Tibial artery (tissue), 4 donors: Measurements from ENCODE around the gene KHNYN.
"Not testable (repeated sequence)": the region's sequence is repeated elsewhere in the genome, so short reads cannot be mapped to it uniquely, and the experiment has no call there.

Experiments
- DNase-seq, 2 donors: peaks; one replicate each; pipeline ENCODE4 v3.0.0-alpha.2; 2019
- H3K27ac ChIP-seq, 2 donors: fragments of 200-600 bp; sonication (generic) in 1 of 2; 1 replicate in 1 of 2; 2 replicates in 1 of 2; pipeline ENCODE4 v1.5.1; 2018 to 2019; ENCODE audit warnings: mild to moderate bottlenecking in 1 of 2
- H3K27me3 ChIP-seq, 2 donors: fragments of 200-600 bp; sonication (generic) in 1 of 2; one replicate each; pipeline versions ENCODE4 v1.5.1 to v1.6.0; 2016 to 2019
- H3K36me3 ChIP-seq, 3 donors: fragments of 200-600 bp; sonication (generic) in 2 of 3; one replicate each; pipeline ENCODE4 v1.5.1; 2016 to 2019; ENCODE audit warnings: mild to moderate bottlenecking in 2 of 3
- H3K4me1 ChIP-seq, 4 donors: fragments of 200-600 bp; sonication (generic) in 2 of 4; 1 replicate in 3 of 4; 2 replicates in 1 of 4; pipeline ENCODE4 v1.5.1; 2016 to 2019
- H3K4me3 ChIP-seq, 2 donors: fragments of 200-600 bp; sonication (generic) in 1 of 2; 1 replicate in 1 of 2; 2 replicates in 1 of 2; pipeline ENCODE4 v1.5.1; 2018 to 2019; ENCODE audit warnings: mild to moderate bottlenecking in 2 of 2
- H3K9me3 ChIP-seq, 3 donors: fragments of 200-600 bp; sonication (generic) in 1 of 3; one replicate each; pipeline ENCODE4 v1.5.1; 2016 to 2019
- intact Hi-C: fragments of 100-400 bp; cut with DNase I; formaldehyde crosslinking; loops from one replicate; pipeline ENCODE4 v1.15.0; 2023; ENCODE audit warnings: low total_unique reads
- TF ChIP-seq, protein P1 (sequence below), 2 experiments: fragments of 200-600 bp in 1 of 2; fragments of 450-650 bp in 1 of 2; IDR thresholded peaks; one replicate each; pipeline ENCODE4 v1.5.1; 2017 to 2019; ENCODE audit warnings: antibody characterized with exemption in 2 of 2, mild to moderate bottlenecking in 1 of 2, moderate library complexity in 1 of 2

KHNYN gene

DNA sequence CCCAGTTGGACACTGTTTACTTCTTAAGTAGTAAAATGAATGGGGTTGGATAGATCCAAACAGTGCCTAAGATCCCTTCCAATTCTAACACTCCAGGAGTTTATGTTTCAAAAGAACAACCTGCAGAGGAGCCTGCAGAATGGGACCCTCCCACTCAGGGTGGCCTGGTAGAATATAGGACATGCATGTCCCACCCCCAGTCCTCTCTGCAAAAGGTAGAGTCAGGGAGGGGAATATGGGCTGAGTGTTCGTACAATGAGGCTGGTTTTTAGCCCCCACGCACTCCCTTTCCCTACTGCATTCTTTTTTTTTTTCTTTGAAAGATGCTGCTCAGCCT lies 42.8 kb upstream of the KHNYN start:
- H3K4me3 ChIP-seq = no peak overlapping the region
- intact Hi-C loops = no loop called here
- H3K9me3 ChIP-seq = no peaks in the 10 kb centered on the region
- H3K36me3 ChIP-seq = no peaks in the 10 kb centered on the region
- no peak for DNase-seq
- TF ChIP-seq, protein P1, sequence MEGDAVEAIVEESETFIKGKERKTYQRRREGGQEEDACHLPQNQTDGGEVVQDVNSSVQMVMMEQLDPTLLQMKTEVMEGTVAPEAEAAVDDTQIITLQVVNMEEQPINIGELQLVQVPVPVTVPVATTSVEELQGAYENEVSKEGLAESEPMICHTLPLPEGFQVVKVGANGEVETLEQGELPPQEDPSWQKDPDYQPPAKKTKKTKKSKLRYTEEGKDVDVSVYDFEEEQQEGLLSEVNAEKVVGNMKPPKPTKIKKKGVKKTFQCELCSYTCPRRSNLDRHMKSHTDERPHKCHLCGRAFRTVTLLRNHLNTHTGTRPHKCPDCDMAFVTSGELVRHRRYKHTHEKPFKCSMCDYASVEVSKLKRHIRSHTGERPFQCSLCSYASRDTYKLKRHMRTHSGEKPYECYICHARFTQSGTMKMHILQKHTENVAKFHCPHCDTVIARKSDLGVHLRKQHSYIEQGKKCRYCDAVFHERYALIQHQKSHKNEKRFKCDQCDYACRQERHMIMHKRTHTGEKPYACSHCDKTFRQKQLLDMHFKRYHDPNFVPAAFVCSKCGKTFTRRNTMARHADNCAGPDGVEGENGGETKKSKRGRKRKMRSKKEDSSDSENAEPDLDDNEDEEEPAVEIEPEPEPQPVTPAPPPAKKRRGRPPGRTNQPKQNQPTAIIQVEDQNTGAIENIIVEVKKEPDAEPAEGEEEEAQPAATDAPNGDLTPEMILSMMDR (IDR thresholded peaks at IDR 0.05) = no peak
- H3K4me1 ChIP-seq = no peaks in the 10 kb centered on the region
- no peak overlapping the region for H3K27ac ChIP-seq
- H3K27me3 ChIP-seq = peaks cover 0 to 18% of the 10 kb centered on the region in 2 donors

DNA sequence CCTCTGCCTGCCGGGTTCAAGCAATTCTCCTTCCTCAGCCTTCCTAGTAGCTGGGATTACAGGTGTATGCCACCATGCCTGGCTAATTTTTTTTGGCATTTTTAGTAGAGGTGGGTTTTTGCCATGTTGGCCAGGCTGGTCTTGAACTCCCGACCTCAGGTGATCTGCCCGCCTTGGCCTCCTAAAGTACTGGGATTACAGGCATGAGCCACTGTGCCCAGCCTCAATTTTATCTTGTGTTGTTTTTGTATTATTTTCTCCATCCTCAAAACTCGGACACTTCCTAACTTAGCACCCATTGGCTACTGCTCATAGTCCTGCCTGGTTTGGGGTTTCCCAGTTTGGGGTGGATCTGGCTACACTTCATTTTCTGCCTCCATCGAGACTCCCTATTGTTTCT lies 42.2 kb upstream of the KHNYN start:
- DNase-seq, H3K9me3 ChIP-seq, H3K27ac ChIP-seq, intact Hi-C loops, H3K4me1 ChIP-seq, H3K4me3 ChIP-seq, H3K36me3 ChIP-seq: not testable (repeated sequence)
- H3K27me3 ChIP-seq = peaks cover 0 to 20% of the 10 kb centered on the region in 2 donors

DNA sequence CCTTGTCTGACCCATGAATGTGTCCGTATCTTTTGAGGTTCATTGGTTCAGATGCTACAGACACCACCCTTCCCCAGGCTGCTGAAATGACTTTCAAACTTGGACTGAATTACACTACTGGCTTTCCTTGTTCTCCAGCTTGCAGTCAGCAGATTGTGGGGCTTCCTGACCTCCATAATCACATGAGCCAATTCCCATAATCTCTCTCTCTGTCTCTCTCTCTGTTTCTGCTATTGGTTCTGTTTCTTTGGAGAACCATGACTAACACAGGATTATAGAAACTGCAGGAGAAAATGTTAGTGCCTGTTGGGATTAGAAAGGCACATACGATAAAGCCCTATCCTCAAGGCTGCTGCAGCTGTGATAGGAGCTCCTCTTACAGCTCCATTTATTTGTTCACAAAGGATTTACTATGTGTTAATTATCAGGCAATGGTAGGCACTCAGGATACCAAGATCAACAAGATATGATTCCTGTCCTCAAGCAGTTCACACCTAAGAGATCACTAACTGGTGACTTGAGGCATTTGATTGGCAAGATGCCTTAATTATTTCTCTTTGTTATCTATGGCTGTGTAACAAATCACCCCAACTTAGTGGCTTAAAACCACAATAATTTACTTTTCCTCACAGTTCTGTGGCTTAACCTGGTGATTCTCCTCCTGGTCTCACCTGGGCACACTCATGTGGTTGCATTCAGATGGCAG lies 41.1 kb upstream of the KHNYN start:
- H3K27me3 ChIP-seq = peaks cover 0 to 18% of the 10 kb centered on the region in 2 donors
- no peak for DNase-seq
- TF ChIP-seq, protein P1 (IDR thresholded peaks at IDR 0.05) = no peak
- H3K4me3 ChIP-seq = no peak overlapping the region
- H3K9me3 ChIP-seq = no peaks in the 10 kb centered on the region
- H3K27ac ChIP-seq = no peak overlapping the region
- intact Hi-C loops = no loop called here
- peaks cover 0 to 3% (median 0%) of the 10 kb centered on the region in 4 donors for H3K4me1 ChIP-seq
- no peaks in the 10 kb centered on the region for H3K36me3 ChIP-seq

DNA sequence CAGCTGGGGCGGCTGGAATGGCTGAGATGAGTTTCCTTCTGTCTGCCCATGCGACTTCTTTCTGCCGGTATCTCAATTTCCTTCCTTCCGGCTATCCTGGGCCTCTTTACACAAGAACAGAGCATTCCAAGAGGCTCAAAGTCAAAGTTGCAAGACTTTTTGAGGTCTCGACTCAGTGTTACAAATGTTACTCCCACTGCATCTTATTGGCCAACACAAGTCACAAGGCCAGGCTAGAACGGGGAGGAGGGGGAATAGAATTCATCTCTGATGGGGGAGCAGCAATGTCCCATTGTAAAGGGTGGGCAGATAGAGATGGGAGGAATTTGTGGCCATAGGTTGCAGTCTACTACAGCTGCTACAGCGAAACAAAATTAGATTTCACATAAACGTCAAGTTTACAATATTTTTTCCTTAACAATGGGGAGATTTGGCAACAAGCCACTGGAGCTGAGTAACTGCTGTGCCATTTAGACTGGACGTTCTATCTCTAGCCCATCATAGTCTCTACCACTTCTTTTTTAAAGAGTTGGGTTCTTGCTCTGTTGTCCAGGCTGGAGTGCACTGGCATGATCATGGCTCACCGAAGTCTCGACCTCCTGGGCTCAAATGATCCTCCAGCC lies 40.4 kb upstream of the KHNYN start:
- peaks cover 0 to 18% of the 10 kb centered on the region in 2 donors for H3K27me3 ChIP-seq
- H3K4me3 ChIP-seq = no peak overlapping the region
- DNase-seq = no peak
- no peaks in the 10 kb centered on the region for H3K36me3 ChIP-seq
- intact Hi-C loops = no loop called here
- H3K4me1 ChIP-seq = peaks cover 0 to 3% (median 0%) of the 10 kb centered on the region in 4 donors
- TF ChIP-seq, protein P1 (IDR thresholded peaks at IDR 0.05) = no peak
- H3K9me3 ChIP-seq = no peaks in the 10 kb centered on the region
- no peak overlapping the region for H3K27ac ChIP-seq

DNA sequence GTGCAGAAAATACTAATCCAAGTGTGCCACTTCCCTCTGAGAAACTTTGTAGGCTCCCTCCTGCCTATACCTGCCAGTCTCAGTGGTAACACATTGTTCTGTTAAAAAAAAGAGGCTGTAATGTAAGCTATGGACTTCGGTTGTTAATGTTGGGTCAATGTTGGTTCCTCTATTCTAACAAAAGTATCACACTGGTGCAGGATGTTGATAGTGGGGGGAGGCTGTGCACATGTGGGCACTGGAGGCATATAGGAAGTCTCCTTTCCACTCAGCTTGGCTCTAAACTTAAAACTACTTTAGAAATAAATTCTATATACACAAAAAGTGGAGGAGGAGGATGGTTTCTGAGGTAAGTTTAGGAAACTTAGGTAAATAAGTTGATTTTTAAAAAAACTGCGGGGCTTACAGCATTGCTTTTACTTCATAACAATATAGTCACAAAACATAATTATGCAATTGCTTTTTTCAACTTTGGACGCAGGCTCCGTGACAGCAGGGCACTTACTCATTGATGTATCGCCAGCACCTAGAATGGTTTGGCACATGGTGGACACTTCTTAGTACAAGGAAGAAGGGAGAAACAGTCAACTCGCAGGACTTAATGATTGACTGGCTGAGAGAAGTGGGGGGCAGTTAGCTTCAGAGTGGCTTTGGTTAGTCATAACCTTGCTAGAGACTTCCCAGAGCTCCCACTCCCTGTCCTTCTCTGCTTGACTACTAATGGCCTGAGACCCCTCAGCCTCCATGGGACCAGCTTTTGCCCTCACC lies 38.9 kb upstream of the KHNYN start:
- no peak overlapping the region for H3K27ac ChIP-seq
- peaks cover 0 to 18% of the 10 kb centered on the region in 2 donors for H3K27me3 ChIP-seq
- TF ChIP-seq, protein P1 (IDR thresholded peaks at IDR 0.05) = no peak
- intact Hi-C loops = no loop called here
- DNase-seq = no peak
- H3K4me1 ChIP-seq = peaks cover 0 to 3% (median 0%) of the 10 kb centered on the region in 4 donors
- no peak overlapping the region for H3K4me3 ChIP-seq
- H3K9me3 ChIP-seq = no peaks in the 10 kb centered on the region
- H3K36me3 ChIP-seq = no peaks in the 10 kb centered on the region
